Panc1 (cell line): ENCODE results near the gene COL1A2.

Experiments used
- SIN3A ChIP-seq: IDR thresholded peaks from 2 replicates; pipeline ENCODE4 v1.6.1; 2012; ENCODE audit warnings: low read depth, mild to moderate bottlenecking, low read length, moderate library complexity, borderline replicate concordance; ENCODE audit not compliant: insufficient read depth
- TCF7L2 ChIP-seq: IDR thresholded peaks from 2 replicates; pipeline ENCODE4 v1.6.1; 2011; ENCODE audit warnings: mild to moderate bottlenecking, low read depth, low read length, inconsistent platforms
- TF ChIP-seq, protein P1 (sequence below): fragments of 450-650 bp; IDR thresholded peaks from 2 replicates; pipeline ENCODE4 v1.5.1; 2017; ENCODE audit warnings: mild to moderate bottlenecking
- TF ChIP-seq, protein P2 (sequence below), 2 experiments: IDR thresholded peaks; 2 replicates each; pipeline ENCODE4 v1.6.1; 2011 to 2012; ENCODE audit warnings: low read depth in 2 of 2, control low read depth in 1 of 2, low read length in 1 of 2, mild to moderate bottlenecking in 1 of 2, moderate library complexity in 1 of 2; ENCODE audit not compliant: insufficient read depth in 1 of 2

GRCh38 chr7:94355454-94355853 lies 39.2 kb upstream of the COL1A2 start:
- TF ChIP-seq, protein P1, sequence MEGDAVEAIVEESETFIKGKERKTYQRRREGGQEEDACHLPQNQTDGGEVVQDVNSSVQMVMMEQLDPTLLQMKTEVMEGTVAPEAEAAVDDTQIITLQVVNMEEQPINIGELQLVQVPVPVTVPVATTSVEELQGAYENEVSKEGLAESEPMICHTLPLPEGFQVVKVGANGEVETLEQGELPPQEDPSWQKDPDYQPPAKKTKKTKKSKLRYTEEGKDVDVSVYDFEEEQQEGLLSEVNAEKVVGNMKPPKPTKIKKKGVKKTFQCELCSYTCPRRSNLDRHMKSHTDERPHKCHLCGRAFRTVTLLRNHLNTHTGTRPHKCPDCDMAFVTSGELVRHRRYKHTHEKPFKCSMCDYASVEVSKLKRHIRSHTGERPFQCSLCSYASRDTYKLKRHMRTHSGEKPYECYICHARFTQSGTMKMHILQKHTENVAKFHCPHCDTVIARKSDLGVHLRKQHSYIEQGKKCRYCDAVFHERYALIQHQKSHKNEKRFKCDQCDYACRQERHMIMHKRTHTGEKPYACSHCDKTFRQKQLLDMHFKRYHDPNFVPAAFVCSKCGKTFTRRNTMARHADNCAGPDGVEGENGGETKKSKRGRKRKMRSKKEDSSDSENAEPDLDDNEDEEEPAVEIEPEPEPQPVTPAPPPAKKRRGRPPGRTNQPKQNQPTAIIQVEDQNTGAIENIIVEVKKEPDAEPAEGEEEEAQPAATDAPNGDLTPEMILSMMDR, result no peak
- no peak for TF ChIP-seq SIN3A
- TF ChIP-seq, protein P2, sequence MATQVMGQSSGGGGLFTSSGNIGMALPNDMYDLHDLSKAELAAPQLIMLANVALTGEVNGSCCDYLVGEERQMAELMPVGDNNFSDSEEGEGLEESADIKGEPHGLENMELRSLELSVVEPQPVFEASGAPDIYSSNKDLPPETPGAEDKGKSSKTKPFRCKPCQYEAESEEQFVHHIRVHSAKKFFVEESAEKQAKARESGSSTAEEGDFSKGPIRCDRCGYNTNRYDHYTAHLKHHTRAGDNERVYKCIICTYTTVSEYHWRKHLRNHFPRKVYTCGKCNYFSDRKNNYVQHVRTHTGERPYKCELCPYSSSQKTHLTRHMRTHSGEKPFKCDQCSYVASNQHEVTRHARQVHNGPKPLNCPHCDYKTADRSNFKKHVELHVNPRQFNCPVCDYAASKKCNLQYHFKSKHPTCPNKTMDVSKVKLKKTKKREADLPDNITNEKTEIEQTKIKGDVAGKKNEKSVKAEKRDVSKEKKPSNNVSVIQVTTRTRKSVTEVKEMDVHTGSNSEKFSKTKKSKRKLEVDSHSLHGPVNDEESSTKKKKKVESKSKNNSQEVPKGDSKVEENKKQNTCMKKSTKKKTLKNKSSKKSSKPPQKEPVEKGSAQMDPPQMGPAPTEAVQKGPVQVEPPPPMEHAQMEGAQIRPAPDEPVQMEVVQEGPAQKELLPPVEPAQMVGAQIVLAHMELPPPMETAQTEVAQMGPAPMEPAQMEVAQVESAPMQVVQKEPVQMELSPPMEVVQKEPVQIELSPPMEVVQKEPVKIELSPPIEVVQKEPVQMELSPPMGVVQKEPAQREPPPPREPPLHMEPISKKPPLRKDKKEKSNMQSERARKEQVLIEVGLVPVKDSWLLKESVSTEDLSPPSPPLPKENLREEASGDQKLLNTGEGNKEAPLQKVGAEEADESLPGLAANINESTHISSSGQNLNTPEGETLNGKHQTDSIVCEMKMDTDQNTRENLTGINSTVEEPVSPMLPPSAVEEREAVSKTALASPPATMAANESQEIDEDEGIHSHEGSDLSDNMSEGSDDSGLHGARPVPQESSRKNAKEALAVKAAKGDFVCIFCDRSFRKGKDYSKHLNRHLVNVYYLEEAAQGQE (IDR thresholded peaks at IDR 0.05; ENCODE audit: insufficient read depth in 1 of 2, low read depth in 2 of 2, low read length in 1 of 2), result no peak
- no peak for TF ChIP-seq TCF7L2
